Measurements from ENCODE around the gene ZNF101. TPM values are rescaled to one million over a fixed set of nuclear protein-coding genes. Genes with fewer than 3 reads are reported as not detected.

Gene ZNF101
- total RNA-seq, 2 donors from 2014 or later = 13.9 to 15.9 TPM

DNA sequence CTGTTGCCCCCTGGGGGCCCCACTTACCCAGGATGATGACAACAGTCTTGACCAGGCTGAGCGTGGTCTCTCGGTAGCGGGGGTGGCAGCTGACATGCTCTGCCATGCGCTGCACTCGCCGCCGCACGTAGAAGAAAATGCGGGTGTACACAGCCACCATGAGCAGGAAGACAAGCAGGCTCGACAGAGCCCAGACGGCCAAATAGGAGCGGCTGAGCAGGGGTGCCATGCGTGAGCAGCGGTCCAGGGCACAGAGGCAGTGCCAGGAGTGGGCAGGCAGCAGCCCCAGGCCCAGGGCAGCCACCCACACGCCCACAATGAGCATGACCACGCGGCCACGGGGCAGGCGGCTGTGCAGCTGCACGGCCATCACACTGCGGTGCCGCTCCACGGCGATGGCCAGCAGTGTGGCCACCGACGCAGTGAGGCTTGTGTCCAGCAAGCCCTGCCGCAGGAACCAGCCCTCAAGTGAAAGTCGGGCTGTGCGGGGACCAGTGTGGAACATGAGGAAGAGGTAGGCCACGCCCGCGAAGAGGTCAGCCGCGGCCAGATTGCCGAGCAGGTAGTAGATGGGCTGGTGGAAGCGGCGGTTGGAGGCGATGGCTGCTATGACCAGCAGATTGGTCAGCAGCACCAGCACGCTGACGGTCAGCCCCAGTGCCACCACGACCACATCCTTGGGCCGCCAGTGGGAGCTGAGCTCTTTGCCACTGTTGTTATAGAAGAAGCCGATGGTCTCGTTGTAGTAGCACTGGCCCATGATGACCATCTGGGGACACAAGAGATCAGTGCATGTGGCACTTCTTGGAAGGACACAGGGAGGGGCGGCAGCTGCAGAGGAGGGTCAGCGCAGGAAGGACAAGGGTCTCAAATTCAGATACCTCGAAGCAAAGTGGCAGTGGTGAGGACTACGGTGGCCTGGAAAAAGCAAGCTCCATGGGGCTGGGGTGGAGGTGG is 41.8 kb upstream of the ZNF101 start:
- no peak for DNase-seq
- no peaks in the 10 kb centered on the region for H3K36me3 ChIP-seq
- H3K27me3 ChIP-seq = no peaks in the 10 kb centered on the region
- no peaks in the 10 kb centered on the region for H3K4me1 ChIP-seq
- TF ChIP-seq CTCF (IDR thresholded peaks at IDR 0.05) = no peak
- peak overlapping the region; percentile 73 for H3K4me3 ChIP-seq
- peak overlapping the region in 1 of 2 donors; percentile 78 for H3K9ac ChIP-seq (ENCODE audit: low read depth in 2 of 2, low read length in 2 of 2)
- H3K27ac ChIP-seq = no peak overlapping the region
- no peaks in the 10 kb centered on the region for H3K9me3 ChIP-seq
- intact Hi-C loops (cut with DNase I) = no loop called here

DNA sequence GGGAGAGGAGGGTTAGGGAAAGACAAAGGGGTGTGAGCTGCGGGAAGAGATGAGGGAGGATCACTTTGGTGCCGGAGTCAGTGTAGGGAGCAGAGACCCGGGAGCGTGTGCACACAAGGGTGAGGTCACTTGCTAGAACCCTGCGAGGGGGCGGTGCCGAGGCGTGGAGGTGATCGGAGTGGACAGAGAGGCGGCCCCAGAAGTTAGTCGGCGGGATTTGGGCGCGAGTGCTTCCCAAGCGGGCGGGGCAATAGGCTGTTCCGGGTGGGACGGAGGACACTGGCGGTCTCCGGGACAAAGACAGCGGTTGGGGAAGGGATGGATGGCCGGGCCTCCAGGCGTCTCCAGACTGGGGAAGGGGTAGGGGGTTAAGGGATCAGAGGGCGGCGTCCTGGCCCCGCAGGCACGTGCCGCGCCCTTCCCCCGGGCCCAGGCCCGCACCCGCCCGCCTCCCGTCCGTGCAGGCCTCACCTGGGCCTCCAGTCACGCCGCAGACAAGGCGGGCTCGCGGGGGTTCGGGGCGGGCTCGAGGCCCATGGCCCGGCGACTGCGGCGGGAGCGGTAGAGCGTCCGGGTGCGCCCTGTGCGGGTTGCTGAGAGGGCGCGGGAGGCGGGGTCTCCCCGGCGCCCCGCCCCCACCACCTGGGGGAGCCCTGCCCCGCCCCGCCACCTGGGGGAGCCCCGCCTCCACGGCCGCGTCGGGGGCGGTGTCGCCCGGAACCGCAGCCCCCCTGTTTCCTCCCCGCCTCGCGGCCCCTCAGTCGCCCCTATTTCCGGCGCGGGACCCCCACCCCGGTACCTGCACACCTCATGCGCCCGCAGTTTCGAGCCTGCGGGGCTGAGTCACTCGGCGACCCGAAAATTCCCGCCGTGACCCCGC is 40.8 kb upstream of the ZNF101 start, which contains the start of gene LPAR2:
TSS of gene LPAR2 (minus strand) at position 600 of the 880 bp plus-strand sequence. CDS start 945 bp downstream, outside the sequence.
- H3K4me1 ChIP-seq = no peaks in the 10 kb centered on the region
- intact Hi-C loops (cut with DNase I) = no loop called here
- H3K9me3 ChIP-seq = no peaks in the 10 kb centered on the region

GRCh38 chr19:19628501-19629134 is 40.0 kb upstream of the ZNF101 start:
- peak overlapping the region; percentile 65 for H3K27ac ChIP-seq
- peak; percentile 52 for DNase-seq
- intact Hi-C loops (cut with DNase I) = no loop called here
- no peaks in the 10 kb centered on the region for H3K27me3 ChIP-seq
- H3K36me3 ChIP-seq = no peaks in the 10 kb centered on the region
- peak overlapping the region; percentile 58 to 69 for H3K9ac ChIP-seq (ENCODE audit: low read depth in 2 of 2, low read length in 2 of 2)
- no peak for TF ChIP-seq CTCF (IDR thresholded peaks at IDR 0.05)
- H3K4me3 ChIP-seq = peak overlapping the region; percentile 73
- no peaks in the 10 kb centered on the region for H3K4me1 ChIP-seq
- H3K9me3 ChIP-seq = no peaks in the 10 kb centered on the region

More for the DNA sequence above, 40.8 kb upstream of the ZNF101 start, which contains the start of gene LPAR2:
- Histone ChIP-seq H3K9ac (ENCODE audit: low read depth in 2 of 2, low read length in 2 of 2) (peak within 1 kb of the TSS; percentile 69 to 78), H3K4me3 (peak within 1 kb of the TSS; percentile 73), H3K27me3 (no peaks in the 10 kb centered on the region), H3K27ac (peak within 1 kb of the TSS; percentile 65), H3K36me3 (no peaks in the 10 kb centered on the region)
- TF ChIP-seq CTCF (IDR thresholded peaks at IDR 0.05) = no peak
- DNase-seq = peak; percentile 76

GRCh38 chr19:19630062-19630414 is 38.6 kb upstream of the ZNF101 start:
- H3K36me3 ChIP-seq = no peaks in the 10 kb centered on the region
- no peaks in the 10 kb centered on the region for H3K9me3 ChIP-seq
- no peaks in the 10 kb centered on the region for H3K4me1 ChIP-seq
- H3K27me3 ChIP-seq = no peaks in the 10 kb centered on the region
- H3K4me3 ChIP-seq = no peak overlapping the region
- no peak for TF ChIP-seq CTCF (IDR thresholded peaks at IDR 0.05)
- H3K9ac ChIP-seq (ENCODE audit: low read depth in 2 of 2, low read length in 2 of 2) = no peak overlapping the region
- no peak overlapping the region for H3K27ac ChIP-seq
- no peak for DNase-seq
- intact Hi-C loops (cut with DNase I) = no loop called here

- DNase-seq = no peak
- Histone ChIP-seq H3K9ac (ENCODE audit: low read depth in 2 of 2, low read length in 2 of 2) (no peak overlapping the region), H3K27ac (no peak overlapping the region), H3K36me3 (no peaks in the 10 kb centered on the region), H3K4me3 (no peak overlapping the region), H3K27me3 (no peaks in the 10 kb centered on the region), H3K9me3 (no peaks in the 10 kb centered on the region), H3K4me1 (no peaks in the 10 kb centered on the region)
- no peak for TF ChIP-seq CTCF (IDR thresholded peaks at IDR 0.05)
- intact Hi-C loops (cut with DNase I) = no loop called here
These were observed 38.2 kb upstream of the ZNF101 start for GRCh38 chr19:19630426-19630825.

All from colonic mucosa (tissue), 4 donors.